NCI-H1694 treated with DMSO at 0.1 percent for 48 hours (cell line): Measurements from ENCODE around the gene UNG.
"Not testable (repeated sequence)": the region's sequence is repeated elsewhere in the genome, so short reads cannot be mapped to it uniquely, and the experiment has no call there.

Experiments used
- DNase-seq: peaks from one replicate; lab custom pipeline; 2025; lab: John Stamatoyannopoulos, UW

Gene UNG

GRCh38 chr12:109121346-109121880, 24.0 kb downstream of the UNG start:
- no peak for DNase-seq

DNA sequence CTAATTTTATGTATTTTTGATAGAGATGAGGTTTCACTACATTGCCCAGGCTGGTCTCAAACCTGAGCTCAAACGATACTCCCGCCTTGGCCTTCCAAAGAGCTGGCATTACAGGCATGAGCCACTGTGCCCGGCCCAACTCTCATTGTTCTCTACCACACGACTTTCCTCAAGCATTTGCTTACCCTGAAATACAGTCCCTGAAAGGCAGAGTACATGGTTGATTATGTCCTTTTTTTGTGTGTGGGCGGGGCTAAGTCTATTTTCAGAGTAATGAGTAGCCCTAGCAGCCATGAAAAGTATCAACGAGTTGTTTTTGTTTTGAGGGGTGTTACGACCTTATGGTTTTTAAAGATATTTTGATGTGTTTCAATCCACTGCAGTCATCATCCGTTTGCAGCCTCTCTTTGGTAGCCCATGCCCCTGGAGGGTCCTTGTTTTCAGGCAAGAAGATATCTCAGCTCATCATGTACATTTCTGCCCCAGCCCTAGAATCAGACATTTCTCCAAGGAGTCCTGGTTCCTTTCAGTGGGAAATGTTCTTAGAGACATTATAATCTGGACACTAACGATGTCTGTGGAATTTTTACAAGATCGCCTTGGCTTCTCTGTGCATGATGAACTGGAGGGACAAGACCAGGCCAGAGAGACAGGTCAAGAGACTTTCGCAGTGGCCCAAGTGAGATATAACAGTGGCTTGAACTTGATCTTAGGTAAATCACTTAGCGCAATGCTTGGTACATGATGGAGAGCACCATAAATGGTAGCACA, 27.7 kb downstream of the UNG start:
- DNase-seq: no peak

- DNase-seq: no peak
These were observed 28.4 kb downstream of the UNG start for GRCh38 chr12:109125791-109126190.

- DNase-seq: no peak
These were observed 29.4 kb downstream of the UNG start for GRCh38 chr12:109126784-109127183.

- no peak for DNase-seq
These were observed 30.3 kb downstream of the UNG start for GRCh38 chr12:109127533-109128242.

- DNase-seq: no peak
These were observed 33.1 kb downstream of the UNG start for GRCh38 chr12:109130297-109131153.

DNA sequence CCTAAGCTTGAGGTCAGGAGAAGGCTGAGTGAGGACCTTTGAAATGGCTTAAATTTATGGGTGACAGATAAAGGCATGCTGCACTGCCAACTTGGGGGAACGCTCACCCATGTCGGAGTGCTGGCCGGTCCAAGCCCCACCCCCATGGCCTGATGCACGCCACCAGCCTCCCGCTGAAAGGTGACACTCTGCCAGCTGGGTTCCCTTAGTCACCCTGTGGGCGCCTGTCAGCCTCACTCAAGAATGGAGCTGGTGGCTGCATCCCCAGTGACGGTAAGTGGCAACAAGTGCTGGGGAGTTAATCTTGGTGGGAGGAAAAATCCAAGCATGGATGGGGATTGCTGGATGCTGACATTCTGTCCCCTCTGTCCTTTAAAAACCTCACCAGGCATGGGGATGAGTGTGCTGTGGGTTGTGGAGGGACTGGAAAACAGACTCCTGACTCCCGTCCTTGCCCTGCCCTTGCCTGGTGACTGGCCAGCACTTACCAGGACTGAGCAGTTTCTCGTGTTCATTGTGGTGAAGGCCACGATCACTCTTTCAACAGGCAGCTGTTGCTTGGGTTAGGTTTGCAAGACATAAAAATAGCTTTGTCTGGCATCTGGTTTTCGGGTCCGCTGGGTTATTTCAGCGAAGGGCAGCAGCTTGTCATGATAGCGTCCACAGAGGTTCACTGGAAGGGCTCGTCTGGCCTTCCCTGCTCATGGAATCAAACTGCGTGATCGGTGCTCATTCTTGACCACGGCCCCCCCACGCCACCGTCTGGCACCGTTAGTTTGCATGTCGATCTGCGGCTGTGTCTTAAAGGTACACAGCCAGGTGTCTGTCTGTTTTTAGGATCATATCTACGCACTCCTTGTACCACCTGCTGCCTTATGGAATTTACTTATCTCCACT, 34.0 kb downstream of the UNG start:
- no peak for DNase-seq

- DNase-seq: no peak
These were observed 37.0 kb downstream of the UNG start for GRCh38 chr12:109134186-109134917.

DNA sequence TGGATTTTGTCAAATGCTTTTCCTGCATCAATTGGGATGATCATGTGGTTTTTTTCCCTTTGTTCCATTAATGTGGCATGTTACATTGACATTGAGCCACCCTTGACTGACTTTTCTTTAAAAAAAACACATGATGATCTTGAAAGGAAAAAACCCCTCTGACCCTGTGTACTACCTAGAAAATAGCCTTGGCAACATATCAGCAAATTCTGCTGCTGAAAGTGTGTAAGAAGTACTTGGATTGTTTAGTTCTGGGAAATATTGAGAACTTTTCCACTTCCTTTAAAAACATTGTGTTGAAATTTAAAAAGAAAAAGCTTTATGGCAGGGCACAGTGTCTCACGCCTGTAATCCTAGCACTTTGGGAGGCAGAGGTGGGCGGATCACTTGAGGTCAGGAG, 39.7 kb downstream of the UNG start:
- DNase-seq: no peak

GRCh38 chr12:109139360-109139759, 42.0 kb downstream of the UNG start:
- DNase-seq: no peak

GRCh38 chr12:109139791-109140190, 42.4 kb downstream of the UNG start:
- DNase-seq: no peak

DNA sequence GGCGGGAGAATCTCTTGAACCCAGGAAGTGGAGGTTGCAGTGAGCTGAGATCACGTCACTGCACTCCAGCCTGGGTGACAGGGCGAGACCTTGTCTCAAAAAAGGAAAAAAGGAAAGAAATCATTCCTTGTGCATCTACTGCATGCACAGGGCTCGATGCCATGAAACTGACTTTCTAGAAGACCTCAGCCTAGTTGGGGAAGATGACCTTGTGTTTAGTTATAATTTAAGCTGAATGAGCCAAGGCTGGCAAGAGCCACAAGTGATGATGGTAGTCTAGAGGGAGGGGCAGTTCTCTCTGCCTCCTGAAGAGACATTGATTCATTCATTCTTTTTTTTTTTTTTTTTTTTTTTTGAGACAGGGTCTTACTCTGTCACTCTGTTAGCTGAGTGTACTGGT, 43.2 kb downstream of the UNG start:
- DNase-seq: no peak

- no peak for DNase-seq
These were observed 46.8 kb downstream of the UNG start for GRCh38 chr12:109144224-109144623.

DNA sequence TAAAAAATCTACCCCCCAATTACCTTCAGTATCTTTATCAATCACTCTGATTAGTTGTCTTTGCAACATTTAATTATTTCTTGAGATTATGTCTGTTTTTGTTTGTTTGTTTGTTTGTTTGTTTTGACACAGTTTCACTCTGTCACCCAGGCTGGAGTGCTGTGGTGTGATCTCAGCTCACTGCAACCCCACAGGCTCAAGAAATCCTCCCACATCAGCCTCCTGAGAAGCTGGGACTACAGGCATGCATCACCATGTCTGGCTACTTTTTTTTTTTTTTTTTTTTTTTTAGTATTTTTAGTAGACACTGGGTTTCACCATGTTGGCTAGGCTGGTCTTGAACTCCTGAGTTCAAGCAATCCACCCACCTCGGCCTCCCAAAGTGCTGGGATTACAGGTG, 49.7 kb downstream of the UNG start:
- DNase-seq: not testable (repeated sequence)

DNA sequence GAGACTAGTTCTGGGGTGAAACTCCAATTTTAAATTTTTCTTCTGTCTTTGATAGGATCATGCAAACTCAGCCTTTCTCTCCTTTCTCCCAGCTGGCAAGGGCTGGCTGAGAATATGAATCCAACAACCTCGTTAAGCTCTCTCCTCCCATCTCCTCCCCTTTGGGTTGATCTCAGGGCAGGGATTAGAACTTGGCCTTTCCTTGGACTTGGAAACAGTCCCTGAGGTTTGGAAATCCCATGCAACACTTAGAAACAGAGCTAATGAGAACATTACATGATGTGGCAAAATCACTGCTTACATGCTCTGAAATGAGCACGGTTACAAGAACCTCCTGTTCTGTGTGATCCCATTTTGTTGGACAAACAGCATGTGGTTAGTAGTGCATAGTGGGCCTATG, 50.6 kb downstream of the UNG start:
- DNase-seq: no peak

GRCh38 chr12:109150124-109150640, 52.8 kb downstream of the UNG start:
- no peak for DNase-seq

GRCh38 chr12:109151457-109151856, 54.1 kb downstream of the UNG start:
- DNase-seq: no peak

GRCh38 chr12:109153821-109154441, 56.5 kb downstream of the UNG start:
- no peak for DNase-seq

- peak; percentile 50 for DNase-seq
These were observed 57.3 kb downstream of the UNG start for GRCh38 chr12:109154451-109155438.
